Muscle of leg (tissue), 11 donors: ENCODE measurements around the gene COIL. TPM values are rescaled to one million over a fixed set of nuclear protein-coding genes. Genes with fewer than 3 reads are reported as not detected.
A peak's percentile ranks its signal among the peaks of the same experiment; 100 is the strongest.
"Not testable (repeated sequence)": the region's sequence is repeated elsewhere in the genome, so short reads cannot be mapped to it uniquely, and the experiment has no call there.

Experiments used
- DNase-seq: peaks from one replicate; pipeline ENCODE4 v3.0.0; 2013
- H3K27ac ChIP-seq: one replicate; pipeline ENCODE4 v1.5.1; 2013; ENCODE audit warnings: mild to moderate bottlenecking, low read length, control low read depth
- H3K27me3 ChIP-seq: one replicate; pipeline ENCODE4 v1.6.1; 2013; ENCODE audit warnings: low read length; ENCODE audit not compliant: control insufficient read depth, insufficient read depth
- H3K36me3 ChIP-seq: one replicate; pipeline ENCODE4 v1.6.1; 2013; ENCODE audit warnings: low read length; ENCODE audit not compliant: control insufficient read depth, insufficient read depth
- H3K4me1 ChIP-seq: one replicate; pipeline ENCODE4 v1.6.1; 2013; ENCODE audit warnings: low read length; ENCODE audit not compliant: control insufficient read depth, insufficient read depth
- H3K4me3 ChIP-seq: one replicate; pipeline ENCODE4 v1.5.1; 2013; ENCODE audit warnings: low read length, control low read depth
- H3K9me3 ChIP-seq: replicated peaks from 2 replicates; pipeline ENCODE4 v1.6.1; 2013; ENCODE audit warnings: low read depth, low read length; ENCODE audit not compliant: control insufficient read depth
- WGBS: methylation state at CpG from one replicate; pipeline ENCODE4 v1.1.5; 2013; ENCODE audit warnings: missing lambda C conversion rate; ENCODE audit not compliant: insufficient coverage; 5-methylcytosine and 5-hydroxymethylcytosine counted together
- polyA plus RNA-seq, 8 donors: library from polyadenylated mRNA; unstranded; fragments of 120-200 nt; gene quantifications; one replicate each; pipeline versions ENCODE4 v1.2.1 to v1.2.3, GENCODE V29; 2013; ENCODE audit warnings: inconsistent platforms in 1 of 8, low replicate concordance in 1 of 8; ENCODE audit not compliant: insufficient read length in 8 of 8, insufficient read depth in 1 of 8
- total RNA-seq: library from RNA; stranded (reverse); fragments of 120-200 nt; gene quantifications from one replicate; pipeline ENCODE4 v1.2.4, GENCODE V29; 2013

COIL gene
- total and polyA plus RNA-seq, 9 donors: 13.9 to 19.1 (median 16.9) TPM

- Histone ChIP-seq H3K36me3 (no peaks in the 10 kb centered on the region), H3K27ac (no peak overlapping the region), H3K9me3 (no peaks in the 10 kb centered on the region), H3K4me3 (no peak overlapping the region), H3K4me1 (no peaks in the 10 kb centered on the region), H3K27me3 (no peaks in the 10 kb centered on the region)
- no peak for DNase-seq
- WGBS: 100% methylated on average over 1 of the region's 2 CpGs
Observed at GRCh38 chr17:56997313-56997712, 36.5 kb upstream of the COIL start.

GRCh38 chr17:56995766-56996165 is 34.9 kb upstream of the COIL start:
- no peak overlapping the region for H3K4me3 ChIP-seq
- H3K9me3 ChIP-seq: no peaks in the 10 kb centered on the region
- H3K27me3 ChIP-seq: no peaks in the 10 kb centered on the region
- no CpG with 5 or more reads among the region's 1 CpG for WGBS
- H3K4me1 ChIP-seq: no peaks in the 10 kb centered on the region
- DNase-seq: peak; percentile 49
- H3K27ac ChIP-seq: no peak overlapping the region
- H3K36me3 ChIP-seq: no peaks in the 10 kb centered on the region

DNA sequence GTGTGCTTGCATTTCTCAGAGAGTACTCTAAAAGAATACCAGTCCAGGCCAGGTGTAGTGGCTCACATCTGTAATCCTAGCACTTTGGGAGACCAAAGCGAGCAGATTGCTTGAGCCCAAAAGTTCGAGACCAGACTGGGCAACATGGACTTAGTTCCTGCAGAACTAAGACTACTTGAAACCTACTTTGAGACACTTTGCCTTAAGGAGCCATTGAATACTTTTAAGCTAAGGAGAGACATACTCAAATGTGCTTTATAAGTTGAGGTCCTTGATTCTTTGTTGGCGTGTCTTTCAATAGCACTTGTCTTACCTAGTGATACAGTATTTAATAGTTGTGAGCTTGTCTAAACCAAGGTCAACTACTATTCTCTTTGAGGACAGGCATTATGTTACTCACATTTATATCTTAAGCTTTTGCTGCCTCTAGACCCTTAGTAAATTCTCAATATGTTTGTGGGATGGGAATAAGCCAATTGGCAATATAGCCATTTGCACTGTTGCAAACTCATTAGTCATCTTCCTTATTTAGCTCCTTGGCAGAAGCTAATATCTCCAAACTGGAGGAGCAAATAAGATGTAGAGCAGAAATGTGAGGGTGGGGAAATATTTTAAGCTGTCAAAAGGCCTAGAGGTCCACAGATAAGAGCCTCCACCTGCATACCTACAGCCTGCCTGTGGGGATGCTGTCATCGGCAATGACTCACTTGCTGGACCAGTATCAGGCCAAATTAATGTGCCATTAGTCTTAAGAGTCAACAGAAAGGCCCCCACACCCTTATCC is 33.4 kb upstream of the COIL start:
- H3K27ac ChIP-seq: no peak overlapping the region
- no peaks in the 10 kb centered on the region for H3K27me3 ChIP-seq
- H3K9me3 ChIP-seq: no peaks in the 10 kb centered on the region
- 100% methylated on average over 2 of the region's 4 CpGs for WGBS
- no peaks in the 10 kb centered on the region for H3K36me3 ChIP-seq
- H3K4me1 ChIP-seq: no peaks in the 10 kb centered on the region
- no peak for DNase-seq
- H3K4me3 ChIP-seq: no peak overlapping the region

DNA sequence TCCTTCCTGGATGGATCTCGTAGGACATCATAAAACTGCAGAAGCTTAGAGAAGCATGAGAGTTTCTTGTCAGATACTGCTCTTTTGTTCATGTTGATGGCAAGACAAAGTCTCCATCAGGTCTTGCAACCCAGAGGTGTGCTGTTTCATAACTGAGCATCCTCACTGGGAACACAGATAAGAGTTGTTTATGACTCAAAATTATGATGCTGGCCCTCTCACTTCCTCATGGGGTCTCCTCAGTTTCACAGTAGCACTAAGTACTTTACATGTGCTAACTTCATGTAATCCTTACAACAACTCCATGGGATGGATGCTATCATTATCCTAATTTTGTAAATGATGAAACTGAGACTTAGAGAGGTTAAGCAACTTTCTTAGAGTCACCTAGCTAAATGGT is 31.5 kb upstream of the COIL start:
- H3K27ac ChIP-seq: no peak overlapping the region

DNA sequence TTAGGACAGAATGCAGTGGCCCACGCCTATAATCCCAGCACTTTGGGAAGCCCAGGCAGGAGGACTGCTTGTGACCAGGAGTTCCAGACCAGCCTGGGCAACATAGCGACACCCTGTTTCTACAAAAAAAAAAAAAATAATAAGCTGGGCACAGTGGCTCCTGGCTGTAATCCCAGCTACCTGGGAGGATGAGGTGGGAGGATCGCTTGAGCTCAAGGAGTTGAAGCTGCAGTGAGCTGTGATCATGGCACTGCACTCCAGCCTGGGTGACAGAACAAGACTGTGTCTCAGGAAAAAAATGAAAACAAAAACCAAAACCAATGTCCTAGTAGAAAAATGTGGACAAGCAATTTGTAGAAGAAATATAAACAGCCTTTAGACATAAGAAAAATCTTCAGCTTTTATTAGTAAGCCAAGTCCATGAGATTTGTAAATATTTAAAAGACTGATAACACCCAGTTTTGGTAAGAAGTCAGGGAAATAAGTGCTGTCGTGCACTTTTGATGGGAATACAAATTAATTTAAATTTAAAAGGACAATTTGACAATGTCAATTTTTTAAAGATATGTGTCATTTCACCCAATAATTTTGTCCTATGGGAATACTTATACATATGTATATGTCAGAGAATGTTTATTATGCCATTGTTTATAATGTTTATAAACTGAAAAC is 28.2 kb upstream of the COIL start:
- no peak overlapping the region for H3K27ac ChIP-seq
- WGBS: 75% methylated on average over 1 of the region's 4 CpGs
- no peaks in the 10 kb centered on the region for H3K27me3 ChIP-seq
- no peaks in the 10 kb centered on the region for H3K4me1 ChIP-seq
- H3K9me3 ChIP-seq: no peaks in the 10 kb centered on the region
- H3K4me3 ChIP-seq: no peak overlapping the region
- H3K36me3 ChIP-seq: no peaks in the 10 kb centered on the region
- DNase-seq: no peak

More for the DNA sequence above, 31.5 kb upstream of the COIL start:
- WGBS: no CpG with 5 or more reads among the region's 1 CpG
- H3K36me3 ChIP-seq: no peaks in the 10 kb centered on the region
- no peak overlapping the region for H3K4me3 ChIP-seq
- no peak for DNase-seq
- H3K4me1 ChIP-seq: no peaks in the 10 kb centered on the region
- H3K27me3 ChIP-seq: no peaks in the 10 kb centered on the region
- no peaks in the 10 kb centered on the region for H3K9me3 ChIP-seq

GRCh38 chr17:56987283-56987834 is 26.5 kb upstream of the COIL start:
- no peaks in the 10 kb centered on the region for H3K36me3 ChIP-seq
- WGBS: 95% methylated on average over 2 of the region's 11 CpGs
- H3K27ac ChIP-seq: no peak overlapping the region

DNA sequence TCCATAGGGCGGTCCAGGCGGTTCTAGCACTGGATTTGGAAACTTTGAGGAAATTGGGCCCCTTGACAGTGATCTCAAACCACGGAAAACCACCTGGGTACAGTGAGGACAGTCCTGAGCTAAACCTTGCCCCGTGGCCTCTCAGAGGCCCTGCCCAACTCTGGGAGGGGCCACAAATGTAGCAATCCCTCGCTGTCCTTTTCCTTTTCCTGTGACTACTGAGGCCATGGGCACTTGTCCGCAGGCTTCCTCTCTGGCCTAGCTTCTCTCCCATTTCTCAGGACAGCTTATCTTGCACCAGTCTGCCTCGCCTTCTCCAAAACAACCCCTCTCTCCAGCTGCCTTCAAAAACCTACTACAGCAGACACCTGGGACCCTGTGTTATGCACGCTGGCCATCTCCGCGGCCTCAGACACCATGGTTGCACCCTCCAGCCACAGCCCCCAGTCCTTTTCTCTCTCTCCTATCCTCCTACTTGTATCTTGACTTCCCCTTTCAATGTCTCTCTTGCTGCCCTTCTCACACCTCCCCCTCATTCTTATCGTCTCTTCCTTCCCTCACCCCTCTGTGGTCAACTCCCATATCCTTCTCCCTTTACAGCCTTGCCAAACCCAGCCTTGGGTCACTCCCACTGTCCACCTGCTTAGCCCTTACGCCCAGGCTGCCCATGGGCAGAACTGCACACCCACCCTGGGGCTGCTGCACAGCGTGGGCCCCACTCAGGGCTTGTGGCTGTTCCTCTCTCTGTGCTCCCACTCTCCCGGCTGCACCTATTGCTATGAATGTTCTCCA is 24.7 kb upstream of the COIL start:
- no peak overlapping the region for H3K4me3 ChIP-seq
- H3K9me3 ChIP-seq: no peaks in the 10 kb centered on the region
- no peak overlapping the region for H3K27ac ChIP-seq
- H3K36me3 ChIP-seq: no peaks in the 10 kb centered on the region
- DNase-seq: no peak
- WGBS: 81% methylated on average over 14 of the region's 14 CpGs
- no peaks in the 10 kb centered on the region for H3K27me3 ChIP-seq
- no peaks in the 10 kb centered on the region for H3K4me1 ChIP-seq

More at GRCh38 chr17:56987283-56987834, 26.5 kb upstream of the COIL start:
- Histone ChIP-seq H3K9me3 (no peaks in the 10 kb centered on the region), H3K4me1 (no peaks in the 10 kb centered on the region), H3K27me3 (no peaks in the 10 kb centered on the region), H3K4me3 (no peak overlapping the region)
- DNase-seq: no peak

DNA sequence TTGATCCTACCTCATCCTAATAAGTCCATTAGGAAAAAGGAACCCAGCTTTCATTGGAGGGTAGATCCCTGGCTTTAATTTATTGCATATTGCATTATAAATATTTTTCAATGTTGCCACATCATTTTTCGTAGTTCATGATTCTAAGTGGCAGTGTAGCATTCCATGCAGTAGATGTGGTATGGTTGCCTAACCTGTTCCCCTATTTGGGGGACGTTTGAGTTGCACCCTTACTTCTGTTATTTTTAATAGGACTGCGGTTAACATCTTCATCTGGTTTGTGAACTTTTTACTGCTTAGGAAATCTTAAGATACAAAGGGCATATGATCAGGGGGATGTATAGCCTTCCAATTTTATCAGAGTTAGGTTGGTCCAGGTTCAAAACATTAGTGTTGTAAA is 22.5 kb upstream of the COIL start:
- no peaks in the 10 kb centered on the region for H3K36me3 ChIP-seq
- no peaks in the 10 kb centered on the region for H3K9me3 ChIP-seq
- whole genome bisulfite sequencing: no CpG with 5 or more reads among the region's 3 CpGs
- no peak for DNase-seq
- H3K27ac ChIP-seq: no peak overlapping the region
- peaks cover 3% of the 10 kb centered on the region for H3K4me1 ChIP-seq
- no peaks in the 10 kb centered on the region for H3K27me3 ChIP-seq
- H3K4me3 ChIP-seq: no peak overlapping the region

GRCh38 chr17:56982312-56982711 is 21.5 kb upstream of the COIL start:
- Histone ChIP-seq H3K36me3 (no peaks in the 10 kb centered on the region), H3K4me1 (peaks cover 5% of the 10 kb centered on the region)
- 92% methylated on average over 5 of the region's 8 CpGs for WGBS

DNA sequence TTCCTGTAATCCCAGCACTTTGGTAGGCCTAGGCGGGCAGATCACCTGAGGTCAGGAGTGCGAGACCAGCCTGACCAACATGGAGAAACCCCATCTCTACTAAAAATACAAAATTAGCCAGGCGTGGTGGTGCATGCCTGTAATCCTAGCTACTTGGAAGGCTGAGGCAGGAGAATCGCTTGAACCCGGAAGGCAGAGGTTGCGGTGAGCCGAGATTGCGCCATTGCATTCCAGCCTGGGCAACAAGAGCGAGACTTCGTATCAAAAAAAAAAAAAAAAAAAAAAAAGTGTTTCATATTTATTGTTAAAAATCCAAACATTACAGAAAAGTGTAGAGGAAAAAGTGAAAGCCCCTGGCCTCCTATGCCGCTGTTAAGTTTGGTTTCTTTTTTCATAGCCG is 19.7 kb upstream of the COIL start:
- H3K9me3 ChIP-seq, H3K4me1 ChIP-seq, H3K27me3 ChIP-seq, H3K36me3 ChIP-seq, DNase-seq, H3K4me3 ChIP-seq, H3K27ac ChIP-seq: not testable (repeated sequence)
- no CpG with 5 or more reads among the region's 12 CpGs for WGBS

More at GRCh38 chr17:56982312-56982711, 21.5 kb upstream of the COIL start:
- Histone ChIP-seq H3K4me3 (no peak overlapping the region), H3K27me3 (no peaks in the 10 kb centered on the region), H3K9me3 (no peaks in the 10 kb centered on the region), H3K27ac (no peak overlapping the region)
- DNase-seq: no peak
